Measurements from ENCODE around the gene PKIG. TPM values are rescaled to one million over a fixed set of nuclear protein-coding genes. Genes with fewer than 3 reads are reported as not detected.

The PKIG gene
- total RNA-seq, 1 donor from 2014 or later, result 30.1 TPM

DNA sequence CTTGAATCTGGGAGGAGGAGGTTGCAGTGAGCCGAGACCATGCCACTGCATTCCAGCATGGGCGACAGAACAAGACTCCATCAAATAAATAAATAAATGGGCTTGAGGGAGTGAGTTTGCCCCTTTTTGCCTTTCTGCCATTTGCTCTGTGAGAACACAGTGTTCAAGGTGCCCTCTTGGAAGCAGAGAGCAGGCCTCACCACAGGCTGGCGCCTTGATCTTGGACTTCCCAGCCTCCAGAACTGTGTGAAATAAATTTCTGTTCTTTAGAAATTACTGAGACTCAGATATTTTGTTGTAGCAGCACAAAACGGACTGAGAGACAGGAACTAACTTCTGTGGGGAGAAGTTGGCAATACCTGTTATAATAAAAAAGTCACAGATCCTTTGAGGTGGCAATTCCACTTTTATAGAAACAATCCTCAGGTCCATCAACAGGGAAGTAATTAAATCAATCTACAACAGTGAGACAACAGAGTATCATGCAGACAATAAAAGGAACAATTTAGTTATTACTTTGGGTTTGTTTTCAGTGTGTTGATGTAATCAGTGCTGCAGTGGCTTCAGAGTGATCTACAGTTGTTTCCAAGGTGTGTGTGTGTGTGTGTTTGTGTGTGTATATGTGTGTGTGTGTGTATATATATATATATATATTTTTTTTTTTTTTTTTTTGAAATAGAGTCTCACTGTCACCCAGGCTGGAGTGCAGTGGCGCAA, 24.5 kb downstream of the PKIG start:
- Mint-ChIP-seq H3K4me3 (ENCODE audit: unreplicated experiment) (no peak overlapping the region), H3K27me3 (ENCODE audit: low read depth, unreplicated experiment) (no peaks in the 10 kb centered on the region), H3K9me3 (ENCODE audit: unreplicated experiment) (no peaks in the 10 kb centered on the region), H3K27ac (ENCODE audit: unreplicated experiment) (no peak overlapping the region), H3K4me1 (ENCODE audit: low read depth, unreplicated experiment) (peaks cover 2% of the 10 kb centered on the region), H3K36me3 (ENCODE audit: low read depth, unreplicated experiment) (no peaks in the 10 kb centered on the region)
- FAIRE-seq (no peak), DNase-seq (ENCODE audit: low read depth) (no peak)
- TF ChIP-seq EZH2 (IDR thresholded peaks at IDR 0.05; ENCODE audit: insufficient read depth, low read length), result no peak
- TF ChIP-seq, protein P1, sequence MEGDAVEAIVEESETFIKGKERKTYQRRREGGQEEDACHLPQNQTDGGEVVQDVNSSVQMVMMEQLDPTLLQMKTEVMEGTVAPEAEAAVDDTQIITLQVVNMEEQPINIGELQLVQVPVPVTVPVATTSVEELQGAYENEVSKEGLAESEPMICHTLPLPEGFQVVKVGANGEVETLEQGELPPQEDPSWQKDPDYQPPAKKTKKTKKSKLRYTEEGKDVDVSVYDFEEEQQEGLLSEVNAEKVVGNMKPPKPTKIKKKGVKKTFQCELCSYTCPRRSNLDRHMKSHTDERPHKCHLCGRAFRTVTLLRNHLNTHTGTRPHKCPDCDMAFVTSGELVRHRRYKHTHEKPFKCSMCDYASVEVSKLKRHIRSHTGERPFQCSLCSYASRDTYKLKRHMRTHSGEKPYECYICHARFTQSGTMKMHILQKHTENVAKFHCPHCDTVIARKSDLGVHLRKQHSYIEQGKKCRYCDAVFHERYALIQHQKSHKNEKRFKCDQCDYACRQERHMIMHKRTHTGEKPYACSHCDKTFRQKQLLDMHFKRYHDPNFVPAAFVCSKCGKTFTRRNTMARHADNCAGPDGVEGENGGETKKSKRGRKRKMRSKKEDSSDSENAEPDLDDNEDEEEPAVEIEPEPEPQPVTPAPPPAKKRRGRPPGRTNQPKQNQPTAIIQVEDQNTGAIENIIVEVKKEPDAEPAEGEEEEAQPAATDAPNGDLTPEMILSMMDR (IDR thresholded peaks at IDR 0.05; ENCODE audit: insufficient read depth, low read depth, low read length), result no peak
- no peak overlapping the region for H3K27ac ChIP-seq (ENCODE audit: low read depth, low read length)
- H3K79me2 ChIP-seq (ENCODE audit: insufficient read depth, low read length), result no peaks in the 10 kb centered on the region
- peaks cover 9% of the 10 kb centered on the region for H3K4me1 ChIP-seq (ENCODE audit: insufficient read depth, low read length)
- H3K9me3 ChIP-seq (ENCODE audit: insufficient read depth, low read depth, low read length), result no peaks in the 10 kb centered on the region
- no peaks in the 10 kb centered on the region for H4K20me1 ChIP-seq (ENCODE audit: insufficient read depth, low read length)
- no peaks in the 10 kb centered on the region for H3K36me3 ChIP-seq (ENCODE audit: insufficient read depth, low read length)
- H3K27me3 ChIP-seq (ENCODE audit: insufficient read depth, low read length), result no peaks in the 10 kb centered on the region
- no peak overlapping the region for H2AFZ ChIP-seq (ENCODE audit: low read depth, low read length)
- H3K4me3 ChIP-seq (ENCODE audit: insufficient read depth, low read depth, low read length), result no peak overlapping the region
- H3K4me2 ChIP-seq (ENCODE audit: low read length), result no peak overlapping the region
- no peak overlapping the region for H3K9ac ChIP-seq (ENCODE audit: low read length)

DNA sequence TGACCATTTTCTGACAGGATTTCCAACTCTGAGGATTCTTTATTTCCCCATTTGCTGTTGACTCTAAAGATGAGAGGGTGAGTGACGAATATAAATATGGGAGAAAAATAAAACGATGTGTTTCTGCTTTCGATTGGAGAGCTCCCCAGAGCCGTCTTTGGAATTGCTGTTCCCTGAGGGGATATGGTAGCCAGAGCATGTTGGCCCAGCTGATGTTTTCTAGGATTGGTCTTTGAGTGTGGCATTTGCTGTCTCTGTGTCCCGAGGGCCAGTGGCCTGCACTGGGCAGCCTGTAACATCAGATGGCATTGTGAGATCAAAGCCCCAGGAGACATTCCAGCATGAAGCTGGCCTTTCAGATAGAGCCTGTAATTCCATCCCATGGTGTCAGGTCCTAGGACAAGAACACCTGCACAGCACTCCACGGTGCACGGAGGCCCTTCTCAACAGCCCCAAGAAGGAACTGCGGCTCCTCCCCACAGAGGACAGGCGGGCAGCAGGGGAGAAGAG, 26.7 kb downstream of the PKIG start:
- peaks cover 2% of the 10 kb centered on the region for H3K4me1 Mint-ChIP-seq (ENCODE audit: low read depth, unreplicated experiment)
- H3K27me3 ChIP-seq (ENCODE audit: insufficient read depth, low read length), result no peaks in the 10 kb centered on the region
- no peaks in the 10 kb centered on the region for H4K20me1 ChIP-seq (ENCODE audit: insufficient read depth, low read length)
- no peaks in the 10 kb centered on the region for H3K79me2 ChIP-seq (ENCODE audit: insufficient read depth, low read length)
- H3K4me3 Mint-ChIP-seq (ENCODE audit: unreplicated experiment), result no peak overlapping the region
- H3K9me3 Mint-ChIP-seq (ENCODE audit: unreplicated experiment), result no peaks in the 10 kb centered on the region
- H3K27ac Mint-ChIP-seq (ENCODE audit: unreplicated experiment), result no peak overlapping the region
- TF ChIP-seq, protein P1 (IDR thresholded peaks at IDR 0.05; ENCODE audit: insufficient read depth, low read depth, low read length), result no peak
- TF ChIP-seq EZH2 (IDR thresholded peaks at IDR 0.05; ENCODE audit: insufficient read depth, low read length), result no peak
- FAIRE-seq (no peak), DNase-seq (ENCODE audit: low read depth) (no peak)
- peaks cover 3% of the 10 kb centered on the region for H3K36me3 Mint-ChIP-seq (ENCODE audit: low read depth, unreplicated experiment)
- H3K27me3 Mint-ChIP-seq (ENCODE audit: low read depth, unreplicated experiment), result no peaks in the 10 kb centered on the region
- no peaks in the 10 kb centered on the region for H3K9me3 ChIP-seq (ENCODE audit: insufficient read depth, low read depth, low read length)
- H3K36me3 ChIP-seq (ENCODE audit: insufficient read depth, low read length), result no peaks in the 10 kb centered on the region
- no peak overlapping the region for H3K9ac ChIP-seq (ENCODE audit: low read length)
- no peak overlapping the region for H3K27ac ChIP-seq (ENCODE audit: low read depth, low read length)
- peaks cover 4% of the 10 kb centered on the region for H3K4me1 ChIP-seq (ENCODE audit: insufficient read depth, low read length)
- no peak overlapping the region for H3K4me3 ChIP-seq (ENCODE audit: insufficient read depth, low read depth, low read length)
- H2AFZ ChIP-seq (ENCODE audit: low read depth, low read length), result no peak overlapping the region
- no peak overlapping the region for H3K4me2 ChIP-seq (ENCODE audit: low read length)
